B cell (primary cell): Measurements from ENCODE around the gene RGCC. TPM values are rescaled to one million over a fixed set of nuclear protein-coding genes. Genes with fewer than 3 reads are reported as not detected.

Experiments
- ATAC-seq: fragments of 200-7000 bp; cut with Tn5 transposase; one replicate; pipeline ENCODE4 v1.10.0; 2021; ENCODE audit warnings: low read depth, mild to moderate bottlenecking, moderate number of reproducible peaks, moderate library complexity
- CTCF ChIA-PET: fragments of 350-600 bp; sonication (Branson Sonifier 250); formaldehyde crosslinking; loops from one replicate; lab custom pipeline; 2021; ENCODE audit warnings: antibody characterized with exemption, inconsistent platforms; lab: Charles Lee
- POLR2A ChIA-PET: fragments of 350-600 bp; sonication (Branson Sonifier 250); formaldehyde crosslinking; loops from one replicate; lab custom pipeline; 2021; ENCODE audit warnings: antibody characterized with exemption; lab: Charles Lee
- DNase-seq: peaks from one replicate; pipeline ENCODE4 v3.0.0; 2013
- H2AFZ ChIP-seq: 2 replicates; pipeline ENCODE4 v1.6.1; 2012; ENCODE audit warnings: mild to moderate bottlenecking, low read depth, low read length; ENCODE audit not compliant: insufficient read depth, poor library complexity, severe bottlenecking
- H3K27ac ChIP-seq, 2 donors: 1 replicate in 1 of 2; 2 replicates in 1 of 2; pipeline ENCODE4 v1.5.1; 2012 to 2013; ENCODE audit warnings: low read length in 2 of 2, mild to moderate bottlenecking in 2 of 2, moderate library complexity in 1 of 2
- H3K27me3 ChIP-seq, 4 experiments: fragments of 200-600 bp in 1 of 4; sonication (generic) in 1 of 4; replicated peaks in 1 of 4; 1 replicate in 2 of 4; 2 replicates in 2 of 4; pipeline versions ENCODE4 v1.6.1 to v1.7.0; 2013 to 2016; ENCODE audit warnings: low read length in 3 of 4, mild to moderate bottlenecking in 2 of 4, mixed read lengths in 1 of 4, moderate library complexity in 1 of 4; ENCODE audit not compliant: insufficient read depth in 4 of 4, control insufficient read depth in 3 of 4; ENCODE audit errors: control extremely low read depth in 1 of 4
- H3K36me3 ChIP-seq, 2 experiments: replicated peaks in 1 of 2; 1 replicate in 1 of 2; 2 replicates in 1 of 2; pipeline versions ENCODE4 v1.6.1 to v1.7.1; 2013; ENCODE audit warnings: low read length in 1 of 2; ENCODE audit not compliant: insufficient read depth in 2 of 2, control insufficient read depth in 1 of 2; ENCODE audit errors: control extremely low read depth in 1 of 2, extremely low read depth in 1 of 2
- H3K4me1 ChIP-seq, 2 donors: fragments of 200-600 bp in 1 of 2; sonication (generic) in 1 of 2; 1 replicate in 1 of 2; 2 replicates in 1 of 2; pipeline versions ENCODE4 v1.5.1 to v1.6.1; 2013 to 2017; ENCODE audit warnings: low read length in 2 of 2; ENCODE audit not compliant: control insufficient read depth in 2 of 2, insufficient read depth in 2 of 2
- H3K4me2 ChIP-seq: replicated peaks from 2 replicates; pipeline ENCODE3; 2012; ENCODE audit warnings: mild to moderate bottlenecking, low read depth, low read length; ENCODE audit not compliant: poor library complexity, severe bottlenecking
- H3K4me3 ChIP-seq, 5 experiments: fragments of 200-600 bp in 1 of 5; sonication (generic) in 1 of 5; 1 replicate in 3 of 5; 2 replicates in 2 of 5; pipeline versions ENCODE4 v1.5.1 to v1.7.0; 2011 to 2016; ENCODE audit warnings: low read length in 4 of 5, mild to moderate bottlenecking in 4 of 5, low read depth in 2 of 5, control low read depth in 1 of 5, moderate library complexity in 1 of 5; ENCODE audit not compliant: insufficient read depth in 1 of 5; ENCODE audit errors: control extremely low read depth in 1 of 5, extremely low read depth in 1 of 5
- H3K79me2 ChIP-seq: fragments of 200-600 bp; sonication (generic); one replicate; pipeline ENCODE4 v1.6.0; 2016; ENCODE audit warnings: low read length; ENCODE audit not compliant: control insufficient read depth, insufficient read depth
- H3K9ac ChIP-seq: fragments of 200-600 bp; sonication (generic); 2 replicates; pipeline ENCODE4 v1.6.1; 2017; ENCODE audit warnings: mild to moderate bottlenecking, low read length, moderate library complexity
- H3K9me3 ChIP-seq, 3 donors: one replicate each; pipeline versions ENCODE4 v1.6.1 to v1.7.1; 2013; ENCODE audit warnings: low read length in 2 of 3; ENCODE audit not compliant: control insufficient read depth in 2 of 3, insufficient read depth in 1 of 3; ENCODE audit errors: control extremely low read depth in 1 of 3
- H4K20me1 ChIP-seq: 2 replicates; pipeline ENCODE4 v1.6.0; 2012; ENCODE audit warnings: mild to moderate bottlenecking, low read length; ENCODE audit not compliant: insufficient read depth, control insufficient read depth, poor library complexity, severe bottlenecking
- H3K27ac Mint-ChIP-seq: one replicate; pipeline ENCODE4 v1.8.0; 2021; ENCODE audit warnings: mixed read lengths
- H3K27me3 Mint-ChIP-seq: one replicate; pipeline ENCODE4 v1.8.0; 2021; ENCODE audit warnings: mixed read lengths
- H3K4me1 Mint-ChIP-seq: one replicate; pipeline ENCODE4 v1.8.0; 2021; ENCODE audit warnings: mixed read lengths
- H3K4me3 Mint-ChIP-seq: one replicate; pipeline ENCODE4 v1.8.0; 2021; ENCODE audit warnings: mixed read lengths
- H3K9me3 Mint-ChIP-seq: one replicate; pipeline ENCODE4 v1.8.0; 2022; ENCODE audit warnings: mixed read lengths; ENCODE audit not compliant: insufficient read depth
- CTCF ChIP-seq: fragments of 200-600 bp; IDR thresholded peaks from one replicate; pipeline ENCODE4 v1.8.0; 2022; ENCODE audit warnings: antibody characterized with exemption, mild to moderate bottlenecking
- EZH2 ChIP-seq: IDR thresholded peaks from 2 replicates; pipeline ENCODE4 v1.6.1; 2012; ENCODE audit warnings: borderline replicate concordance, low read depth, mild to moderate bottlenecking, moderate library complexity, low read length; ENCODE audit not compliant: insufficient read depth, poor library complexity, severe bottlenecking
- WGBS: methylation state at CpG from one replicate; pipeline ENCODE4 v1.1.5; 2013; ENCODE audit warnings: missing lambda C conversion rate; ENCODE audit not compliant: insufficient coverage; 5-methylcytosine and 5-hydroxymethylcytosine counted together
- intact Hi-C: fragments of 100-400 bp; cut with micrococcal nuclease; formaldehyde crosslinking; loops from one replicate; pipeline ENCODE4 v1.10.0; 2022
- polyA plus RNA-seq: library from polyadenylated mRNA; depleted of rRNA; stranded (reverse); fragments of >200 nt; gene quantifications from 2 replicates; pipeline ENCODE4 v1.2.3, GENCODE V29; 2012
- total RNA-seq, 2 donors: library from RNA; stranded (reverse); fragments of 120-200 nt in 1 of 2; gene quantifications; 1 replicate in 1 of 2; 2 replicates in 1 of 2; pipeline versions ENCODE4 v1.2.3 to v1.2.4, GENCODE V29; 2013 to 2022

Gene RGCC
- total and polyA plus RNA-seq, 2 donors (not counting 1 experiment from before 2014, with no cell fraction given), result 8.0 to 16.0 TPM

GRCh38 chr13:41505209-41505835 lies 48.0 kb downstream of the RGCC start:
- ChIA-PET CTCF (no interaction called here), POLR2A (no interaction called here)
- Histone ChIP-seq H3K4me3 (no peak overlapping the region), H3K4me2 (no peak overlapping the region), H3K9ac (no peak overlapping the region), H3K36me3 (no peaks in the 10 kb centered on the region), H3K9me3 (peaks cover 0 to 8% (median 4%) of the 10 kb centered on the region in 3 donors), H4K20me1 (no peaks in the 10 kb centered on the region), H3K4me1 (peaks cover 34 to 35% of the 10 kb centered on the region in 2 donors), H3K27ac (no peak overlapping the region), H2AFZ (no peak overlapping the region), H3K79me2 (no peaks in the 10 kb centered on the region), H3K27me3 (no peaks in the 10 kb centered on the region)
- H3K4me3 Mint-ChIP-seq, result no peak overlapping the region
- ATAC-seq (no peak), DNase-seq (no peak)
- WGBS, result no CpG with 5 or more reads among the region's 2 CpGs
- TF ChIP-seq CTCF, result no peak
- no peak for TF ChIP-seq EZH2
- peak overlapping the region; percentile 7 for H3K27ac Mint-ChIP-seq
- H3K27me3 Mint-ChIP-seq, result no peaks in the 10 kb centered on the region
- peaks cover 40% of the 10 kb centered on the region for H3K4me1 Mint-ChIP-seq
- intact Hi-C loops, result no loop called here
- peaks cover 10% of the 10 kb centered on the region for H3K9me3 Mint-ChIP-seq

GRCh38 chr13:41506312-41506711 lies 49.0 kb downstream of the RGCC start:
- no peak for DNase-seq
- H4K20me1 ChIP-seq, result no peaks in the 10 kb centered on the region
- no peak overlapping the region for H3K4me3 ChIP-seq
- H3K4me2 ChIP-seq, result no peak overlapping the region
- no peaks in the 10 kb centered on the region for H3K27me3 ChIP-seq
- peaks cover 24 to 25% of the 10 kb centered on the region in 2 donors for H3K4me1 ChIP-seq
- H3K9ac ChIP-seq, result no peak overlapping the region
- H3K79me2 ChIP-seq, result no peaks in the 10 kb centered on the region
- no peaks in the 10 kb centered on the region for H3K36me3 ChIP-seq
- H3K9me3 ChIP-seq, result peaks cover 0 to 8% (median 4%) of the 10 kb centered on the region in 3 donors
- no peak for TF ChIP-seq CTCF
- no peak for TF ChIP-seq EZH2
- H3K4me3 Mint-ChIP-seq, result no peak overlapping the region
- no CpG with 5 or more reads among the region's 1 CpG for WGBS
- ATAC-seq, result no peak
- no peaks in the 10 kb centered on the region for H3K27me3 Mint-ChIP-seq
- no peak overlapping the region for H3K27ac ChIP-seq
- no peak overlapping the region for H2AFZ ChIP-seq
- intact Hi-C loops, result no loop called here
- ChIA-PET POLR2A (no interaction called here), CTCF (no interaction called here)
- peaks cover 10% of the 10 kb centered on the region for H3K9me3 Mint-ChIP-seq
- peaks cover 30% of the 10 kb centered on the region for H3K4me1 Mint-ChIP-seq
- no peak overlapping the region for H3K27ac Mint-ChIP-seq
